ENCODE results near the gene GCG. TPM values are rescaled to one million over a fixed set of nuclear protein-coding genes. Genes with fewer than 3 reads are reported as not detected.

The GCG gene
- total RNA-seq, 4 donors from 2014 or later: not detected

- 83 to 84% methylated on average over 2 of the region's 2 CpGs for WGBS, 2 donors
- no peak for DNase-seq
- H3K4me3 ChIP-seq: no peak overlapping the region
- no peaks in the 10 kb centered on the region for H3K9me3 ChIP-seq
- intact Hi-C loops (cut with DNase I): no loop called here
- H3K27ac ChIP-seq: no peak overlapping the region
- no peaks in the 10 kb centered on the region for H3K27me3 ChIP-seq
- no peaks in the 10 kb centered on the region for H3K36me3 ChIP-seq
- no peaks in the 10 kb centered on the region for H3K4me1 ChIP-seq
- TF ChIP-seq CTCF (IDR thresholded peaks at IDR 0.05) (no peak), POLR2A (IDR thresholded peaks at IDR 0.05) (no peak)
Measured at GRCh38 chr2:162182395-162182794, 30.3 kb upstream of the GCG start.

- intact Hi-C loops (cut with DNase I): no loop called here
- DNase-seq: no peak
- no peak for TF ChIP-seq CTCF (IDR thresholded peaks at IDR 0.05)
- TF ChIP-seq POLR2A (IDR thresholded peaks at IDR 0.05): no peak
- no peaks in the 10 kb centered on the region for H3K4me1 ChIP-seq
- 54 to 71% methylated on average over 4 of the region's 4 CpGs for WGBS, 2 donors
- no peak overlapping the region for H3K4me3 ChIP-seq
- H3K27me3 ChIP-seq: no peaks in the 10 kb centered on the region
- H3K36me3 ChIP-seq: no peaks in the 10 kb centered on the region
- no peak overlapping the region for H3K27ac ChIP-seq
- no peaks in the 10 kb centered on the region for H3K9me3 ChIP-seq
Measured at GRCh38 chr2:162177301-162177700, 25.3 kb upstream of the GCG start.

- Histone ChIP-seq H3K4me3 (no peak overlapping the region), H3K27ac (no peak overlapping the region), H3K36me3 (no peaks in the 10 kb centered on the region), H3K4me1 (no peaks in the 10 kb centered on the region), H3K27me3 (no peaks in the 10 kb centered on the region), H3K9me3 (no peaks in the 10 kb centered on the region)
- DNase-seq: no peak
- no peak for TF ChIP-seq POLR2A (IDR thresholded peaks at IDR 0.05)
- no peak for TF ChIP-seq CTCF (IDR thresholded peaks at IDR 0.05)
- 7 to 10% methylated on average over 3 of the region's 3 CpGs for WGBS, 2 donors
- intact Hi-C loops (cut with DNase I): no loop called here
Measured at GRCh38 chr2:162175714-162176113, 23.7 kb upstream of the GCG start.

GRCh38 chr2:162174746-162175145, 22.7 kb upstream of the GCG start:
- no peak for DNase-seq
- no peak for TF ChIP-seq POLR2A (IDR thresholded peaks at IDR 0.05)
- TF ChIP-seq CTCF (IDR thresholded peaks at IDR 0.05): no peak
- no peaks in the 10 kb centered on the region for H3K36me3 ChIP-seq
- H3K27me3 ChIP-seq: no peaks in the 10 kb centered on the region
- no peak overlapping the region for H3K4me3 ChIP-seq
- no peaks in the 10 kb centered on the region for H3K9me3 ChIP-seq
- H3K4me1 ChIP-seq: no peaks in the 10 kb centered on the region
- WGBS, 2 donors: 76 to 77% methylated on average over 5 of the region's 5 CpGs
- intact Hi-C loops (cut with DNase I): no loop called here
- H3K27ac ChIP-seq: no peak overlapping the region

GRCh38 chr2:162172802-162173370, 20.8 kb upstream of the GCG start:
- WGBS, 2 donors: 71 to 86% methylated on average over 1 of the region's 1 CpG
- no peak overlapping the region for H3K27ac ChIP-seq
- no peak for TF ChIP-seq POLR2A (IDR thresholded peaks at IDR 0.05)
- no peak for TF ChIP-seq CTCF (IDR thresholded peaks at IDR 0.05)
- no peak overlapping the region for H3K4me3 ChIP-seq
- DNase-seq: no peak
- H3K4me1 ChIP-seq: no peaks in the 10 kb centered on the region
- intact Hi-C loops (cut with DNase I): no loop called here
- no peaks in the 10 kb centered on the region for H3K9me3 ChIP-seq
- H3K36me3 ChIP-seq: no peaks in the 10 kb centered on the region
- no peaks in the 10 kb centered on the region for H3K27me3 ChIP-seq
